Lung (tissue), 12 donors: ENCODE measurements around the gene CENPX. TPM values are rescaled to one million over a fixed set of nuclear protein-coding genes. Genes with fewer than 3 reads are reported as not detected.

Experiments
- ATAC-seq: fragments of 200-7000 bp; cut with Tn5 transposase; one replicate; pipeline ENCODE4 v1.9.1; 2020; ENCODE audit warnings: moderate number of reproducible peaks; ENCODE audit not compliant: insufficient read depth, low FRiP score
- DNase-seq, 3 donors: peaks; one replicate each; pipeline ENCODE4 v3.0.0-alpha.2; 2013 to 2017
- H3K27ac ChIP-seq, 2 donors: one replicate each; pipeline ENCODE4 v1.5.1; 2013; ENCODE audit warnings: mild to moderate bottlenecking in 2 of 2, moderate library complexity in 2 of 2, control low read depth in 1 of 2, inconsistent platforms in 1 of 2, low read depth in 1 of 2, low read length in 1 of 2
- H3K27me3 ChIP-seq, 3 donors: one replicate each; pipeline ENCODE4 v1.5.1; 2013; ENCODE audit warnings: low read length in 2 of 3; ENCODE audit not compliant: control insufficient read depth in 3 of 3, insufficient read depth in 3 of 3
- H3K36me3 ChIP-seq, 4 donors: one replicate each; pipeline ENCODE4 v1.5.1; 2013; ENCODE audit warnings: low read length in 4 of 4, mild to moderate bottlenecking in 1 of 4, moderate library complexity in 1 of 4; ENCODE audit not compliant: control insufficient read depth in 4 of 4, insufficient read depth in 4 of 4
- H3K4me1 ChIP-seq, 5 donors: one replicate each; pipeline ENCODE4 v1.5.1; 2013; ENCODE audit warnings: low read length in 5 of 5, mild to moderate bottlenecking in 2 of 5, moderate library complexity in 1 of 5; ENCODE audit not compliant: control insufficient read depth in 5 of 5, insufficient read depth in 5 of 5
- H3K4me3 ChIP-seq: one replicate; pipeline ENCODE4 v1.5.1; 2013; ENCODE audit warnings: mild to moderate bottlenecking, control low read depth, moderate library complexity
- H3K9ac ChIP-seq, 2 donors: one replicate each; pipeline ENCODE4 v1.5.1; 2013; ENCODE audit warnings: low read length in 2 of 2, control low read depth in 1 of 2; ENCODE audit not compliant: insufficient read depth in 1 of 2
- H3K9me3 ChIP-seq, 4 donors: one replicate each; pipeline ENCODE4 v1.5.1; 2013; ENCODE audit warnings: low read length in 3 of 4, mild to moderate bottlenecking in 1 of 4, moderate library complexity in 1 of 4; ENCODE audit not compliant: control insufficient read depth in 4 of 4, insufficient read depth in 3 of 4
- WGBS, 2 donors: extraction: QIAGEN DNeasy Blood & Tissue Kit; methylation state at CpG; one replicate each; pipeline ENCODE4 v1.1.7; 2013; 5-methylcytosine and 5-hydroxymethylcytosine counted together
- polyA plus RNA-seq, 2 donors: library from polyadenylated mRNA; stranded (reverse); fragments of 200-250 nt; gene quantifications; one replicate each; pipeline ENCODE4 v1.2.1, GENCODE V29; 2013
- total RNA-seq, 2 donors: library from RNA; depleted of rRNA in 1 of 2; stranded (reverse); fragments of >200 nt in 1 of 2; gene quantifications; one replicate each; pipeline ENCODE4 v1.2.1, GENCODE V29; 2014 to 2021
- TF ChIP-seq, protein P1 (sequence below): IDR thresholded peaks from 2 replicates; pipeline ENCODE4 v1.5.1; 2012; ENCODE audit warnings: mild to moderate bottlenecking; ENCODE audit errors: control extremely low read depth, extremely low read depth
- donor health status: control.
- donor health status: control.
- donor health status: Bipolar disorder and iron deficiency.
- donor health status: healthy.
- donor health status: DM: yes; HTN: yes; CAD: no.

Gene CENPX
- total and polyA plus RNA-seq, 4 donors: 21.5 to 121 (median 101) TPM

- TF ChIP-seq, protein P1, sequence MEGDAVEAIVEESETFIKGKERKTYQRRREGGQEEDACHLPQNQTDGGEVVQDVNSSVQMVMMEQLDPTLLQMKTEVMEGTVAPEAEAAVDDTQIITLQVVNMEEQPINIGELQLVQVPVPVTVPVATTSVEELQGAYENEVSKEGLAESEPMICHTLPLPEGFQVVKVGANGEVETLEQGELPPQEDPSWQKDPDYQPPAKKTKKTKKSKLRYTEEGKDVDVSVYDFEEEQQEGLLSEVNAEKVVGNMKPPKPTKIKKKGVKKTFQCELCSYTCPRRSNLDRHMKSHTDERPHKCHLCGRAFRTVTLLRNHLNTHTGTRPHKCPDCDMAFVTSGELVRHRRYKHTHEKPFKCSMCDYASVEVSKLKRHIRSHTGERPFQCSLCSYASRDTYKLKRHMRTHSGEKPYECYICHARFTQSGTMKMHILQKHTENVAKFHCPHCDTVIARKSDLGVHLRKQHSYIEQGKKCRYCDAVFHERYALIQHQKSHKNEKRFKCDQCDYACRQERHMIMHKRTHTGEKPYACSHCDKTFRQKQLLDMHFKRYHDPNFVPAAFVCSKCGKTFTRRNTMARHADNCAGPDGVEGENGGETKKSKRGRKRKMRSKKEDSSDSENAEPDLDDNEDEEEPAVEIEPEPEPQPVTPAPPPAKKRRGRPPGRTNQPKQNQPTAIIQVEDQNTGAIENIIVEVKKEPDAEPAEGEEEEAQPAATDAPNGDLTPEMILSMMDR: no peak
Observed at GRCh38 chr17:82014432-82014831, 8.2 kb downstream of the CENPX start.

DNA sequence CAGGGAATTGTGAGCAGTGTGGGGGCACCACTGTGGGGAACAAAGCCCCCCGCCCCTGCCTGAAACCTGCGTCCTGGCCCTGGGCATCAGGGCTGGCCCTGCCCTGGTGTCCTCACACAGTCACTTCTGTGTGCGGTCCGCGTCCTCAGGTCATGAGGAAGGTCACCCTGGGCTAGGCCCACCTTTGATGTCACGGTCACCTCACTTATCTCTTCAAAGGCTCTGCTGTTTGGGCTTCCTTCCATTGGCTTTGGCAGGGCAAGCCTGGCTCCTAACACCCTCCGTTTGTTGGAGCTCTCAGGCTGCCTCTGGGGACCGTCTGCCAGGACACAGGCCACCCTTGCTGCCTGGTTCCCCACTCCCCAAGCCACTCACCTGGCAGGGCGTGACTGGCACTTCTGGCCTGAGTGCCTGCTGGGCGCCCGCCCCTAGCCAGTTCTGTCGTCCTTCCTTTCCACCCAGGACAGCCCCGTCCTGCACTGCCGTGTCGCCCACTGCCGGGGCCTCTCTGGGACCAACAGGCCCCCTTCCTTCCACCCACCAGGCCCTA is 8.8 kb downstream of the CENPX start:
- Histone ChIP-seq H3K4me1 (peaks cover 0 to 27% (median 0%) of the 10 kb centered on the region in 5 donors), H3K9ac (no peak overlapping the region), H3K9me3 (no peaks in the 10 kb centered on the region), H3K4me3 (no peak overlapping the region), H3K27me3 (no peaks in the 10 kb centered on the region), H3K36me3 (peaks cover 0 to 30% (median 0%) of the 10 kb centered on the region in 4 donors), H3K27ac (peak overlapping the region; percentile 23 to 73)
- TF ChIP-seq, protein P1: no peak
- DNase-seq (no peak), ATAC-seq (no peak)
- 75 to 89% methylated on average over 16 of the region's 16 CpGs for WGBS, 2 donors

More at GRCh38 chr17:82014432-82014831, 8.2 kb downstream of the CENPX start:
- ATAC-seq (no peak), DNase-seq (peak in 1 of 3 donors; percentile 51)
- Histone ChIP-seq H3K36me3 (peaks cover 0 to 25% (median 0%) of the 10 kb centered on the region in 4 donors), H3K9ac (no peak overlapping the region), H3K27ac (peak overlapping the region in 1 of 2 donors; percentile 23), H3K4me1 (peaks cover 0 to 27% (median 0%) of the 10 kb centered on the region in 5 donors), H3K27me3 (no peaks in the 10 kb centered on the region), H3K4me3 (no peak overlapping the region), H3K9me3 (no peaks in the 10 kb centered on the region)
- 54 to 79% methylated on average over 23 of the region's 23 CpGs for WGBS, 2 donors

DNA sequence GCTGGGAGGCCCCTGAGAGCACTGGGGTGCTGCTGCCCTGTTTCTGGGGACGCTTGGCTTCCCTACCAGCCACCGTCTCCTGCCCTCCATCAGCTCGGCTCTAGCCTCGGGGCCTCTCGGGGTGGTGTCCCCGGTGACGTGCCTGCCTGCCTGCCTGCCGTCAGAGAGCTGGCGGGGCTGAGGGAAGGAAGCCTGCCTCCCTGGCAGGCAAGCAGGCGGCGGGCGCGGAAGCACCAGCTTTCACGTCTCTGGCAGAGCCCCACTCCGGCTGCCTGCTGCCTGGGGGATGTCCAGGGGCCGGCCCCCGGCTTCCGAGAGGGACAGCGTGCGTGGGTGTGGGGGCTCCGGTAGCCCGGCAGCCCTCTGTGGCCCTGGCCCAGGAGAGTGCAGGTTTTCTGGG is 9.3 kb downstream of the CENPX start:
- peak in 2 of 3 donors; percentile 48 to 51 for DNase-seq
- Histone ChIP-seq H3K9me3 (no peaks in the 10 kb centered on the region), H3K9ac (peak overlapping the region in 1 of 2 donors; percentile 39), H3K36me3 (peaks cover 0 to 27% (median 0%) of the 10 kb centered on the region in 4 donors), H3K27me3 (no peaks in the 10 kb centered on the region), H3K4me1 (peaks cover 0 to 27% (median 0%) of the 10 kb centered on the region in 5 donors), H3K4me3 (no peak overlapping the region), H3K27ac (peak overlapping the region; percentile 23 to 73)
- 53 to 55% methylated on average over 15 to 22 of the region's 22 CpGs for WGBS, 2 donors
- TF ChIP-seq, protein P1: no peak
- ATAC-seq: no peak
